Ammon's horn (tissue), 1 donor: ENCODE results near the gene CHRNB4.
"Not testable (repeated sequence)": the region's sequence is repeated elsewhere in the genome, so short reads cannot be mapped to it uniquely, and the experiment has no call there.

ENCODE experiments used
- DNase-seq: peaks from one replicate; pipeline ENCODE4 v3.0.0-alpha.2; 2016; ENCODE audit warnings: low spot score

The CHRNB4 gene

GRCh38 chr15:78616506-78616905, 24.5 kb downstream of the CHRNB4 start:
- no peak for DNase-seq

- no peak for DNase-seq
These were observed 25.8 kb downstream of the CHRNB4 start for GRCh38 chr15:78615151-78615589.

GRCh38 chr15:78614021-78614420, 27.0 kb downstream of the CHRNB4 start:
- no peak for DNase-seq

GRCh38 chr15:78609551-78609950, 31.5 kb downstream of the CHRNB4 start:
- DNase-seq, result not testable (repeated sequence)

GRCh38 chr15:78605680-78606079, 35.3 kb downstream of the CHRNB4 start:
- no peak for DNase-seq

GRCh38 chr15:78605201-78605600, 35.8 kb downstream of the CHRNB4 start:
- DNase-seq, result no peak

GRCh38 chr15:78604420-78604819, 36.6 kb downstream of the CHRNB4 start:
- DNase-seq, result no peak

GRCh38 chr15:78603467-78603866, 37.5 kb downstream of the CHRNB4 start:
- DNase-seq, result no peak

- no peak for DNase-seq
These were observed 41.8 kb downstream of the CHRNB4 start for GRCh38 chr15:78599189-78599588.

GRCh38 chr15:78598348-78598747, 42.7 kb downstream of the CHRNB4 start:
- DNase-seq, result no peak

GRCh38 chr15:78597583-78597982, 43.4 kb downstream of the CHRNB4 start:
- no peak for DNase-seq

GRCh38 chr15:78574944-78575343, 66.1 kb downstream of the CHRNB4 start:
- DNase-seq, result no peak
